GF-D8 (cell line): Measurements from ENCODE around the gene PAM.
A peak's percentile ranks its signal among the peaks of the same experiment; 100 is the strongest.
"Not testable (repeated sequence)": the region's sequence is repeated elsewhere in the genome, so short reads cannot be mapped to it uniquely, and the experiment has no call there.

ENCODE experiments used
- DNase-seq: peaks from one replicate; lab custom pipeline; 2025; lab: John Stamatoyannopoulos, UW

Gene PAM

DNA sequence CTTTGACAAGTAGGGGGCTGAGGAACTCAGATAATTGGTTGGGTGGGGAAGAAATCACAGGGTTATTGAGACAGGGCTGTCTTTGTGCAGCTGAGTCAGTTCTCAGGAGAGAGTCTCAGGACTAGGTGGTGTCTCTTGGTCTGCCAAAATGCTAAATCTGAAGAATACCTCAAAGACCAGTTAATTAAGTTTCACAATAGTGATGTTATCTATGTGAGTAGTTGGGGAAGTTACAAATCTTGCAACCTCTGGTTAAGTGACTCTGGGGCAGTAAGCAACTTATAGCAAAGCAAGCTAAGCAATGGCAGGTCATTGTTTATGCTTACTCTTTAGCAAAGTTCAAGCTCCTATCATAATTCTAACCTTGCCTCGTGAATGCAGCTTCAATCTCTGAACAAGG, 311.2 kb downstream of the PAM start:
- DNase-seq, result peak; percentile 9

DNA sequence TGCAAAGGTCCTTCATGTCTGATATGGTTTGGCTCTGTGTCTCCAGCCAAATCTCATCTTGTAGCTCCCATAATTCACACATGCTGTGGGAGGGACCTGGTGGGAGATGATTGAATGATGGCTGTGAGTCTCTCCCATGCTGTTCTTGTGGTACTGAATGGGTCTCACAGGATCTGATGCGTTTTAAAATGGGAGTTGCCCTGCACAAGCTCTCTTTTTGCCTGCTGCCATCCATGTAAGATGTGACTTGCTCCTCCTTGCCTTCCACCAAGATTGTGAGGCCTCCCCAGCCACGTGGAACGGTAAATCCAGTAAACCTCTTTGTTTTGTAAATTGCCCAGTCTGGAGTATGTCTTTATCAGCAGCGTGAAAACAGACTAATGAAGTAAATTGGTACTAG, 318.4 kb downstream of the PAM start:
- DNase-seq, result not testable (repeated sequence)

DNA sequence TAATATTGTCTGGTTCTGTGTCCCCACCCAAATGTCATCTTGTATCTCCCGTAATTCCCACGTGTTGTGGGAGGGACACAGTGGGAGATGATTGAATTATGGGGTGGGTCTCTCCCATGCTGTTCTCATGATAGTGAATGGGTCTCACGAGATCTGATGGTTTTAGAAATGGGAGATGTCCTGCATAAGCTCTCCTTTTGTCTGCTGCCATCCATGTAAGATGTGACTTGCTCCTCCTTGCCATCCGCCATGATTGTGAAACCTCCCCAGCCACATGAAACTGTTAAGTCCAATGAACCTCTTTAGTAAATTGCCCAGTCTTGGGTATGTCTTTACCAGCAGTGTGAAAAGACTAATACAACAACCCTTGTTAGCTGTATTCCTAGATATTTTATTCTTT, 320.3 kb downstream of the PAM start:
- DNase-seq, result no peak
